ENCODE results near the gene NUP214. TPM values are rescaled to one million over a fixed set of nuclear protein-coding genes. Genes with fewer than 3 reads are reported as not detected.

The NUP214 gene
- total RNA-seq, 1 donor from 2014 or later: 70.2 TPM

GRCh38 chr9:131092548-131093440, 32.6 kb upstream of the NUP214 start:
- peaks cover 18% of the 10 kb centered on the region for H3K4me1 ChIP-seq
- H3K36me3 ChIP-seq: no peaks in the 10 kb centered on the region
- no peak overlapping the region for H3K27ac ChIP-seq
- DNase-seq (ENCODE audit: extremely low spot score in 2 of 2): no peak
- intact Hi-C loops (cut with DNase I): no loop called here
- no peak overlapping the region for H3K4me3 ChIP-seq
- no peaks in the 10 kb centered on the region for H3K9me3 ChIP-seq
- H3K27me3 ChIP-seq: no peaks in the 10 kb centered on the region
- TF ChIP-seq, protein P1, sequence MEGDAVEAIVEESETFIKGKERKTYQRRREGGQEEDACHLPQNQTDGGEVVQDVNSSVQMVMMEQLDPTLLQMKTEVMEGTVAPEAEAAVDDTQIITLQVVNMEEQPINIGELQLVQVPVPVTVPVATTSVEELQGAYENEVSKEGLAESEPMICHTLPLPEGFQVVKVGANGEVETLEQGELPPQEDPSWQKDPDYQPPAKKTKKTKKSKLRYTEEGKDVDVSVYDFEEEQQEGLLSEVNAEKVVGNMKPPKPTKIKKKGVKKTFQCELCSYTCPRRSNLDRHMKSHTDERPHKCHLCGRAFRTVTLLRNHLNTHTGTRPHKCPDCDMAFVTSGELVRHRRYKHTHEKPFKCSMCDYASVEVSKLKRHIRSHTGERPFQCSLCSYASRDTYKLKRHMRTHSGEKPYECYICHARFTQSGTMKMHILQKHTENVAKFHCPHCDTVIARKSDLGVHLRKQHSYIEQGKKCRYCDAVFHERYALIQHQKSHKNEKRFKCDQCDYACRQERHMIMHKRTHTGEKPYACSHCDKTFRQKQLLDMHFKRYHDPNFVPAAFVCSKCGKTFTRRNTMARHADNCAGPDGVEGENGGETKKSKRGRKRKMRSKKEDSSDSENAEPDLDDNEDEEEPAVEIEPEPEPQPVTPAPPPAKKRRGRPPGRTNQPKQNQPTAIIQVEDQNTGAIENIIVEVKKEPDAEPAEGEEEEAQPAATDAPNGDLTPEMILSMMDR (IDR thresholded peaks at IDR 0.05): no peak
- TF ChIP-seq POLR2AphosphoS5 (IDR thresholded peaks at IDR 0.05; ENCODE audit: insufficient read depth in 1 of 2, low read depth in 1 of 2): no peak
- TF ChIP-seq POLR2A (IDR thresholded peaks at IDR 0.05): no peak

DNA sequence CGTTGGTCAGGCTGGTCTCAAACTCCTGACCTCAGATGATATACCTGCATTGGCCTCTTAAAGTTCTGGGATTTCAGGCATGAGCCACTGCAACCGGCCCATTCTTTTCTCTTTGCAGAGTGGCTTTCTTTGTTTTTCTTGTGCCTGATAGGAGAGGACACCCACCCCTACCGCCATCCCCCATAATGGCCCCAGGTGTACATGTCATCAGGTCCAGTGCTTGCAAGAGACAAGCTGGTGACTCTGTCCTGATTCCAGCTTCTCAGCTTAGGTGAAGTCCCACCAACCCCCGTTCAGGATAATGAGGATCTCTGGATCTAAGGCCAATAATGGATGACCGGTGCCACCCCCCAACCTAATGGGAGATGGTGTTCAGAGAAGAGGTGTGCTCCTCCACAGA, 31.4 kb upstream of the NUP214 start:
- no peaks in the 10 kb centered on the region for H3K27me3 ChIP-seq
- H3K9me3 ChIP-seq: no peaks in the 10 kb centered on the region
- intact Hi-C loops (cut with DNase I): no loop called here
- DNase-seq (ENCODE audit: extremely low spot score in 2 of 2): no peak
- no peak overlapping the region for H3K27ac ChIP-seq
- no peak overlapping the region for H3K4me3 ChIP-seq
- H3K4me1 ChIP-seq: peaks cover 27% of the 10 kb centered on the region
- TF ChIP-seq POLR2A (IDR thresholded peaks at IDR 0.05) (no peak), POLR2AphosphoS5 (IDR thresholded peaks at IDR 0.05; ENCODE audit: insufficient read depth in 1 of 2, low read depth in 1 of 2) (no peak)
- TF ChIP-seq, protein P1 (IDR thresholded peaks at IDR 0.05): no peak
- no peaks in the 10 kb centered on the region for H3K36me3 ChIP-seq

DNA sequence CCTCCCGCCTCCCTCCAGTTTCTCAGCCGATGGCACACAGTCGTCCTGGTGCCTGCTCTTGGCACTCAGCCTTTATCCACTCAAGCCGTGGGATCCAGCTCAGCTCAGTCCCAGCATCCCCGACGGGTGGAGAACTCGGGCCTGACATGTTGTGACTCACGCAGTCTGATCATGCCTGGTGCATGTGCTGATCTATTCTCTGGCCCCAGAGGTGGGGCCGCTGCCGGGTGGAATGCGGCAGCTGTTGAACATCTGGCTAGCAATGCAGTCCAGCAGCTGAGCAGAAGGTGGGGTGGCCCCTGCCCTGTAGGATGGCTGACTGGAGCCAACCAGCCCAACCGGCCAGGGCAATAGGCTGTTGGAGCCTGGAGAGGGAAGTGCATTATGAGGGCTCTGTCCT, 30.8 kb upstream of the NUP214 start:
- H3K27ac ChIP-seq: no peak overlapping the region
- intact Hi-C loops (cut with DNase I): no loop called here
- TF ChIP-seq POLR2AphosphoS5 (IDR thresholded peaks at IDR 0.05; ENCODE audit: insufficient read depth in 1 of 2, low read depth in 1 of 2) (peak in 1 of 2 donors; percentile 57), POLR2A (IDR thresholded peaks at IDR 0.05) (no peak)
- TF ChIP-seq, protein P1 (IDR thresholded peaks at IDR 0.05): no peak
- no peaks in the 10 kb centered on the region for H3K36me3 ChIP-seq
- H3K9me3 ChIP-seq: no peaks in the 10 kb centered on the region
- H3K27me3 ChIP-seq: no peaks in the 10 kb centered on the region
- DNase-seq (ENCODE audit: extremely low spot score in 2 of 2): no peak
- no peak overlapping the region for H3K4me3 ChIP-seq
- H3K4me1 ChIP-seq: peaks cover 27% of the 10 kb centered on the region

GRCh38 chr9:131095666-131096268, 29.6 kb upstream of the NUP214 start:
- intact Hi-C loops (cut with DNase I): no loop called here
- Histone ChIP-seq H3K36me3 (no peaks in the 10 kb centered on the region), H3K27me3 (no peaks in the 10 kb centered on the region), H3K27ac (no peak overlapping the region), H3K4me1 (peaks cover 27% of the 10 kb centered on the region), H3K4me3 (peak overlapping the region; percentile 50 to 62), H3K9me3 (no peaks in the 10 kb centered on the region)
- no peak for TF ChIP-seq POLR2A (IDR thresholded peaks at IDR 0.05)
- TF ChIP-seq POLR2AphosphoS5 (IDR thresholded peaks at IDR 0.05; ENCODE audit: insufficient read depth in 1 of 2, low read depth in 1 of 2): no peak
- TF ChIP-seq, protein P1 (IDR thresholded peaks at IDR 0.05): no peak
- no peak for DNase-seq (ENCODE audit: extremely low spot score in 2 of 2)

Data from vagina (tissue), 2 donors.